Measurements from ENCODE around the gene GJA1.

- TF ChIP-seq POLR2A (IDR thresholded peaks at IDR 0.05; ENCODE audit: low read length) (no peak), GATA1 (IDR thresholded peaks at IDR 0.05; ENCODE audit: low read depth, low read length) (no peak)
Observed at GRCh38 chr6:121438869-121439268, 3.4 kb downstream of the GJA1 start.

All from erythroblast (primary cell).